Measurements from ENCODE around the gene UBE2D2.

UBE2D2 gene

GRCh38 chr5:139650031-139650688 is 89.0 kb downstream of the UBE2D2 start:
- H3K27me3 ChIP-seq (ENCODE audit: insufficient read depth, low read length): no peaks in the 10 kb centered on the region
- H3F3A ChIP-seq (ENCODE audit: insufficient read depth, low read length): no peaks in the 10 kb centered on the region
- no peak overlapping the region for H2AFZ ChIP-seq (ENCODE audit: low read length)
- TF ChIP-seq EZH2 (IDR thresholded peaks at IDR 0.05; ENCODE audit: borderline replicate concordance, low read length): no peak
- TF ChIP-seq, protein P1, sequence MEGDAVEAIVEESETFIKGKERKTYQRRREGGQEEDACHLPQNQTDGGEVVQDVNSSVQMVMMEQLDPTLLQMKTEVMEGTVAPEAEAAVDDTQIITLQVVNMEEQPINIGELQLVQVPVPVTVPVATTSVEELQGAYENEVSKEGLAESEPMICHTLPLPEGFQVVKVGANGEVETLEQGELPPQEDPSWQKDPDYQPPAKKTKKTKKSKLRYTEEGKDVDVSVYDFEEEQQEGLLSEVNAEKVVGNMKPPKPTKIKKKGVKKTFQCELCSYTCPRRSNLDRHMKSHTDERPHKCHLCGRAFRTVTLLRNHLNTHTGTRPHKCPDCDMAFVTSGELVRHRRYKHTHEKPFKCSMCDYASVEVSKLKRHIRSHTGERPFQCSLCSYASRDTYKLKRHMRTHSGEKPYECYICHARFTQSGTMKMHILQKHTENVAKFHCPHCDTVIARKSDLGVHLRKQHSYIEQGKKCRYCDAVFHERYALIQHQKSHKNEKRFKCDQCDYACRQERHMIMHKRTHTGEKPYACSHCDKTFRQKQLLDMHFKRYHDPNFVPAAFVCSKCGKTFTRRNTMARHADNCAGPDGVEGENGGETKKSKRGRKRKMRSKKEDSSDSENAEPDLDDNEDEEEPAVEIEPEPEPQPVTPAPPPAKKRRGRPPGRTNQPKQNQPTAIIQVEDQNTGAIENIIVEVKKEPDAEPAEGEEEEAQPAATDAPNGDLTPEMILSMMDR (IDR thresholded peaks at IDR 0.05; ENCODE audit: low read length): peak; percentile 35
- H3K9ac ChIP-seq (ENCODE audit: low read length): peak overlapping the region; percentile 98
- peaks cover 59% of the 10 kb centered on the region for H3K4me1 ChIP-seq (ENCODE audit: insufficient read depth, low read length, severe bottlenecking)
- H3K4me3 ChIP-seq (ENCODE audit: low read depth, low read length, poor library complexity, severe bottlenecking): peak overlapping the region; percentile 98
- H3K9me2 ChIP-seq (ENCODE audit: low read depth, low read length): no peaks in the 10 kb centered on the region
- no peaks in the 10 kb centered on the region for H3K9me3 ChIP-seq (ENCODE audit: low read length)
- H3K27ac ChIP-seq (ENCODE audit: low read depth, low read length, poor library complexity, severe bottlenecking): peak overlapping the region; percentile 94
- H3K79me2 ChIP-seq (ENCODE audit: insufficient read depth, low read length): peaks cover 60% of the 10 kb centered on the region
- H4K20me1 ChIP-seq (ENCODE audit: insufficient read depth, low read length): no peaks in the 10 kb centered on the region
- H3K4me2 ChIP-seq (ENCODE audit: low read length): peak overlapping the region; percentile 89
- H3K36me3 ChIP-seq (ENCODE audit: insufficient read depth, low read length): peaks cover 14% of the 10 kb centered on the region; the same call in 1 of the 2 replicates

DNA sequence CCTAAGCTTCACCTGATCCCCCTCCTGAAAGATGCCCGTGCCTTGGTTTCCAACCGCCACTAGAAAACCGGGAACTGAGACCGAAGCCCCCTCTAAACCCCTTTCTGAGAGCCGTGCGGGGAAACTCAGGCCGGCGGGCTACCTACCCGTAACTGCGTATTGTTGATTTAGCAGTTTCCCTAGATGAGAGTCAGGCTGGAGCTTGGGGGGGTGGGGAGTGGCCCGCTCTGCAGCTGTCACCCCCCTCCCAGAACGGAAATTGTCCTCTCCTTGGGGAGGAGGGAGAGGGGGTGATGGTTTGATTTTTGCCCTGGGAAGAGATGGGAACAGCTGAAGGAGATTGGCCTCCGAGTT is 89.5 kb downstream of the UBE2D2 start:
- Histone ChIP-seq H3K36me3 (ENCODE audit: insufficient read depth, low read length) (peaks cover 14% of the 10 kb centered on the region; the same call in 1 of the 2 replicates), H2AFZ (ENCODE audit: low read length) (no peak overlapping the region), H3F3A (ENCODE audit: insufficient read depth, low read length) (no peaks in the 10 kb centered on the region), H3K9me3 (ENCODE audit: low read length) (no peaks in the 10 kb centered on the region), H3K9me2 (ENCODE audit: low read depth, low read length) (no peaks in the 10 kb centered on the region), H3K4me2 (ENCODE audit: low read length) (peak overlapping the region; percentile 89), H3K27ac (ENCODE audit: low read depth, low read length, poor library complexity, severe bottlenecking) (peak overlapping the region; percentile 94), H3K79me2 (ENCODE audit: insufficient read depth, low read length) (peaks cover 65% of the 10 kb centered on the region), H4K20me1 (ENCODE audit: insufficient read depth, low read length) (no peaks in the 10 kb centered on the region), H3K4me3 (ENCODE audit: low read depth, low read length, poor library complexity, severe bottlenecking) (peak overlapping the region; percentile 98), H3K4me1 (ENCODE audit: insufficient read depth, low read length, severe bottlenecking) (peaks cover 64% of the 10 kb centered on the region), H3K9ac (ENCODE audit: low read length) (peak overlapping the region; percentile 98), H3K27me3 (ENCODE audit: insufficient read depth, low read length) (no peaks in the 10 kb centered on the region)
- TF ChIP-seq EZH2 (IDR thresholded peaks at IDR 0.05; ENCODE audit: borderline replicate concordance, low read length): no peak
- TF ChIP-seq, protein P1 (IDR thresholded peaks at IDR 0.05; ENCODE audit: low read length): no peak

DNA sequence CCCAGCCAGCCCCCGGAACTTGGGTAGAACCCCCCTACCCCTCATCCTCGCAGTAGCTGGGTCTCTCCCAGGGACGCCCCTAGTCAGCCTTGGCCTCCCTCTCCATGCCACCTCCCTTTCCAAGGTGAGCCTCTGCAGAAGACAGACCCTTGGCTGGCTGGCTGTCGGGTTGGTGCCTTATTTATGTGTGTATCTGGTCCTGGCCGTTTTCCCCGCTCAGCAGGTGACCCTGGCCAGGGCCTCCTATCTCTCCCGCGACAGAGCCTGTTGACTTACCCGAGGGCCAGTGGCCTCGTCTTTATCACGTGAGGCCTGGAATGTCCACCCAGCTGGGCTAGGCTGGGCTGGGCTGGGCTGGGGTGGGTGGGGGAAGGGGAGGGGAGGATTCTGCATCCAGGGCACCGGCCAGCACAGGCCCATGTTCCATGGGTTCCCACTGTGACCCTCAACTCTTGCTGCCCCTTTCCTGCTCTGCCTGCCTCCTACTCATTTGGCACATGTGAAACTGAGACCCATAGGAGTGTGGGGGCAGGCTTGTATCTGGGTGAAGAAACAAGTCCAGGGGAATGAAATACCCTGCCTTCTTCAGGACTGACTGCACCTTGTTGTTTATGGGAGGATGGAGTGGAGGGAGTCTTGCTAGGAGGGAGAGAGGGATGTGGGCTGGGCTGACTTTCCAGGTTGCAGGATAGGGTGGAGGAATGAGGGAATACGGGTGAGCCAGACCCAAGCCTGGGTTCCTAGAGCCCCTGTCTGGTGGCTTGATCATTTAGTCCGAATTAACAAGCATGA is 90.1 kb downstream of the UBE2D2 start:
- H3K9ac ChIP-seq (ENCODE audit: low read length): peak overlapping the region; percentile 98
- peak overlapping the region; percentile 98 for H3K4me3 ChIP-seq (ENCODE audit: low read depth, low read length, poor library complexity, severe bottlenecking)
- H3K36me3 ChIP-seq (ENCODE audit: insufficient read depth, low read length): peaks cover 14% of the 10 kb centered on the region; the same call in 1 of the 2 replicates
- H3K27me3 ChIP-seq (ENCODE audit: insufficient read depth, low read length): no peaks in the 10 kb centered on the region
- no peaks in the 10 kb centered on the region for H3F3A ChIP-seq (ENCODE audit: insufficient read depth, low read length)
- H3K9me3 ChIP-seq (ENCODE audit: low read length): no peaks in the 10 kb centered on the region
- peak overlapping the region; percentile 94 for H3K27ac ChIP-seq (ENCODE audit: low read depth, low read length, poor library complexity, severe bottlenecking)
- peaks cover 70% of the 10 kb centered on the region for H3K4me1 ChIP-seq (ENCODE audit: insufficient read depth, low read length, severe bottlenecking)
- H3K79me2 ChIP-seq (ENCODE audit: insufficient read depth, low read length): peaks cover 71% of the 10 kb centered on the region
- H3K4me2 ChIP-seq (ENCODE audit: low read length): peak overlapping the region; percentile 89
- no peak overlapping the region for H2AFZ ChIP-seq (ENCODE audit: low read length)
- no peak for TF ChIP-seq EZH2 (IDR thresholded peaks at IDR 0.05; ENCODE audit: borderline replicate concordance, low read length)
- TF ChIP-seq, protein P1 (IDR thresholded peaks at IDR 0.05; ENCODE audit: low read length): no peak
- no peaks in the 10 kb centered on the region for H4K20me1 ChIP-seq (ENCODE audit: insufficient read depth, low read length)
- no peaks in the 10 kb centered on the region for H3K9me2 ChIP-seq (ENCODE audit: low read depth, low read length)
